HG03432 (cell line): ENCODE data around the gene FAM3A.

Experiments
- ATAC-seq: cut with Tn5 transposase; IDR thresholded peaks from one replicate; pipeline ENCODE4 v1.9.1; 2021; ENCODE audit warnings: mild to moderate bottlenecking, moderate library complexity; ENCODE audit not compliant: unreplicated experiment

FAM3A gene

GRCh38 chrX:154535892-154536291 is 19.9 kb upstream of the FAM3A start:
- ATAC-seq = no peak

GRCh38 chrX:154534526-154535322 is 18.7 kb upstream of the FAM3A start:
- peak; percentile 90 for ATAC-seq

GRCh38 chrX:154532690-154533089 is 16.7 kb upstream of the FAM3A start:
- no peak for ATAC-seq

GRCh38 chrX:154531626-154532025 is 15.6 kb upstream of the FAM3A start:
- ATAC-seq = no peak

DNA sequence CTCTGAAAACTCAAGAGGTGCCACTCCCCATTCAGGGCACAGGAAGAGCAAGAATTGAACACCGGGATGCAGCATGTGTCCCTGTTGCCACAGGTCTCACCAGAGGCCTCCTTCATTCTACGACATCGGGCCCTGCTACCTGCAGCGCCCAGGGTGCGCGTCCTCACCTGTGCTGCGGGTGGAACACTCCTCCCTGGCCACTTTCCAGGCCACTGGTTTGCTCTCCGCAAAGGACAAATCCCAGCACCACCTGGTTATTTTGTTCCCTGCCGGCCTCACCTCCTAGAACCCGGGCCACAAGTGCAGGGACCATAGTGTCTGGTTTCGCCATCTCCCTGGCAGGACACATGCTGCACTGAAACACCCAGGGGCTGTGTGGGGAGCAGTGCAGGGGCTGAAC is 14.3 kb upstream of the FAM3A start:
- ATAC-seq = no peak

GRCh38 chrX:154529206-154529612 is 13.2 kb upstream of the FAM3A start:
- ATAC-seq = no peak

DNA sequence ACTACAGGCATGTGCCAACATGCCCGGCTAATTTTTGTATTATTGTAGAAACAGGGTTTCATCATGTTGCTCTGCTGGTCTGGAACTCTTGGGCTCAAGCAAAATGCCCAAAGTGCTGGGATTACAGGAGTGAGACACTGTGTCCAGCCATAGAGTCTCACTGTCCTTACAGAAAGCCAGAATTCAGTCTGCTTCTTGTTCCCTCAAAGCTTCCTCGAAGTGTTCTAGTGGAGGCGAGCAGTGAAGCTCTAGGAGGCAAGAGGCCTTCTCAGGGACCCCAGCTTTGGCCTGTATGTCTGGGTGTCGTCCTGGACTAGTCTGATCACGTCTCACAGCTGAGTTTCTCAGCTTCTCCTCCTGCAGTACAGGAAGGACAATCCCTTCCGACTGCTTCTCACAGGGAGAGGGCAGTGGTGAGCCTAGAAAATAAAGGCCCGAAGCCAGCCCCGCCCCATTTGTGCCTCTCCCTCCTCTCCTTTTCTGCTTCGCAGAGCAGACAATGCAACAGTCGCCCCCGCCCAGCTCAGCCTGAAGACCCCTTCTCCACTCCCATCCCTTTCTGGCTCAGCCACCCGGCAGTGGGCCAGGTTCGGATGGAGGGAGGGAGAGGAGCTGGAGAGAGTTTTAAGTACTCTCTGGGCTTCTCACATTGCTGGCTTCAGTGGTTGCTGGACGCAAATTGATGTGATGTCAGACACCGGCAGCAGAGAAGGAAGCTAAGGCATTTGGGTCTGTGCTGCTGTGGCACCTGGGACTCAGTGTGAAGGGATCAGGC is 11.1 kb upstream of the FAM3A start:
- ATAC-seq = peak; percentile 72

- no peak for ATAC-seq
These were observed 9.8 kb upstream of the FAM3A start for GRCh38 chrX:154525606-154526490.

- ATAC-seq = no peak
These were observed 3.4 kb upstream of the FAM3A start for GRCh38 chrX:154519389-154519788.

- no peak for ATAC-seq
These were observed 1.2 kb upstream of the FAM3A start for GRCh38 chrX:154517101-154517781.

- no peak for ATAC-seq
These were observed 646 bp upstream of the FAM3A start for GRCh38 chrX:154516656-154517100.

- peak; percentile 5 for ATAC-seq
These were observed 704 bp downstream of the FAM3A start for GRCh38 chrX:154515090-154515965.

GRCh38 chrX:154513716-154514115 is 2.3 kb downstream of the FAM3A start:
- no peak for ATAC-seq

- no peak for ATAC-seq
These were observed 3.0 kb downstream of the FAM3A start for GRCh38 chrX:154512879-154513553.

DNA sequence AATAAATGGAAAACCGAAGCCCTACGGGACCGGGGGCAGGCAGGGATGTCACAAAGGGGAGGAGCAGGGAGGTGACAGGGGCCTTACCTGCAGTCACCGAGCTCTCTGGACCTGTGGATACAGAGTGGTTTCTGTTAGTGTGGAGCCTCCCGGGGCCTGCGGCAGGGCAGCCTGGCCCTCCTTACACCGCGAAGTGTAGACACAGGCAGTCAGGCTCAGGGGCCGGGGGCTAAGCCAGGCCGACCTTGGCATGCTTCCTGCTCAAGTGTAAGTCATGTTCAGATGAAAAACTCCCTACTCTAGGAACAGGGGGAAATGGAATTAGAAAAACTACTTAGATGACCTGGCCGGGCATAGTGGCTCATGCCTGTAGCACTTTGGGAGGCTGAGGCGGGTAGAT is 4.3 kb downstream of the FAM3A start:
- ATAC-seq = no peak

- ATAC-seq = no peak
These were observed 6.6 kb downstream of the FAM3A start for GRCh38 chrX:154509455-154509854.

GRCh38 chrX:154508384-154508745 is 7.7 kb downstream of the FAM3A start:
- no peak for ATAC-seq

GRCh38 chrX:154507673-154508383 is 8.2 kb downstream of the FAM3A start:
- ATAC-seq = no peak
